HG02938 (cell line): ENCODE results near the gene CCDC148.
"Not testable (repeated sequence)": the region's sequence is repeated elsewhere in the genome, so short reads cannot be mapped to it uniquely, and the experiment has no call there.

ENCODE experiments used
- ATAC-seq: cut with Tn5 transposase; IDR thresholded peaks from one replicate; pipeline ENCODE4 v1.9.1; 2021; ENCODE audit warnings: mild to moderate bottlenecking, moderate library complexity; ENCODE audit not compliant: unreplicated experiment

Gene CCDC148

DNA sequence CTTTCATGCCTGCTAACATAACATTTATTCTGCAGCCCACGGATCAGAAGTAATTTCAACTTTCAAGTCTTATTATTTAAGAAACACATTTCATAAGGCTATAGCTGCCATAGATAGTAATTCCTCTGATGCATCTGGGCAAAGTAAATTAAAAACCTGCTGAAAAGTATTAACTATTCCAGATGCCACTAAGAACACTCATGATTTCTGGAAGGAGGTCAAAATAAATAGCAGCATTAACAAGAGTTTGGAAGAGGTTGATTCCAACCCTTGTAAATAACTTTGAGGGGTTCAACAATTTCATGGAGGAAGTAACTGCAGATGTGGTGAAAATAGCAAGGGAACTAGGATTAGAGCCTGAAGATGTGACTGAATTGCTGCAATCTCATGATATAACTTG lies 77.6 kb downstream of the CCDC148 start:
- no peak for ATAC-seq

DNA sequence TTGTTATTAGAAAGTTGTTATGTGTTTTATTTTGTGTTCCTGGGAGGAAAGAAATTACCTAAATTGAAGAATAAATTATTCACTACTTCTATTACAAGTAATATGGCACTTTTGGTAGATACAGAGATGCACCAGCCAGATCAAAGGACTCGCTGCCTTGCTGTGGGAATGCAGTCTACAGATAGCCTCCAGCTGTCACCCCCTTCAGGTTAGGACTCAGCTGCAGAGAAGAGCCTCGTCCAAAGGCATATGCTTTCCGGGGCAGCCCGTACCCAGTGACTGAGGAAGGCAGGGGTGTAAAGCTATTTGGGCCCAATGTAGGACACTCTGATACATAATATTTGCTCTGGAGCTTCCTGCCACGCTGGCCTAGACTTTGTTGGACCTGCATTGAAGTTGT lies 90.2 kb downstream of the CCDC148 start:
- ATAC-seq, result no peak

DNA sequence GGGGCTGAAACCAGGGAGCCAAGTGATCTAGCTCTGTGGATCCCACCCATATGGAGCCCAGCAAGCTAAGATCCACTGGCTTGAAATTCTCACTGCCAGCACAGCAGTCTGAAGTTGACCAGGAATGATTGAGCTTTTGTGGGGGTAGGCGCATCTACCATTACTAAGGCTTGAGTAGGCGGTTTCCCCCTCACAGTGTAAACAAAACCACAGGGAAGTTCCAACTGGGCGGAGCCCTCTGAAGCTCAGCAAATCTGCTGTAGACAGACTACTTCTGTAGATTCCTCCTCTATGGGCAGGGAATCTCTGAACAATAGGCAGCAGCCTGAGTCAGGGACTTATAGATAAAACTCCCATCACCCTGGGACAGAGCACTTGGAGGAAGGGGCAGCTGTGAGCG lies 96.7 kb downstream of the CCDC148 start:
- no peak for ATAC-seq

DNA sequence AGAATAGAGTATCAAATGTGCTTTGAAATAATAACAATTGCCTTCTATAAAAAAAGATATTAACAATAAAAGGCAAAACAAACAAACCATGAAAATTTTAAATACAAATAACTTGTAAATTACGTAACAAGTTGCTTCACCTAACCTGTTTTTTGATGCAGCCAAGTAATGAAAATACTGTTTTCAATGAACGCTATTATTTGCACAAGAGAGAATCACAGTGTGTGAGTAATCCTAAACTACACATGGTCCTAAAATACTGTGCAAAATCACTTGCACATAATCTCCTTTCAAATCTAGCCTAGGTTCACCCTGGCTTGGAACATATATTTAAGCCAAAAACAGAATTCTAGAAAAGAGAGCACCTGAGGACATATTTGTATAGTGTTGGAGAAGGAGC lies 98.9 kb downstream of the CCDC148 start:
- no peak for ATAC-seq

DNA sequence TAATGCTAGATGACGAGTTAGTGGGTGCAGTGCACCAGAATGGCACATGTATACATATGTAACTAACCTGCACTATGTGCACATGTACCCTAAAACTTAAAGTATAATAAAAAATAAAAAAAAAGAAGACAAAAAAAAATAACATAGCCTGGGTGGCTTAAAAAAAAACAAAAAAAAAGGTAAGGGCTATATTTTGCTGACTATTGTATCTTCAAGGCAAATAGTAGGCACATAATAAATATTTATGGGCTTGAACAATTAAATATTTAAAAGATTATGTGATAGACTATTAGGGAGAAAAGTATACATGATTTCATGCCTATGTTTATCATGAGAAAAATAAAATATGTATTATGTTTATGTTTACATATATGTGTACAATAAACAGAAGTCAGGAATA lies 99.4 kb downstream of the CCDC148 start:
- ATAC-seq, result no peak

DNA sequence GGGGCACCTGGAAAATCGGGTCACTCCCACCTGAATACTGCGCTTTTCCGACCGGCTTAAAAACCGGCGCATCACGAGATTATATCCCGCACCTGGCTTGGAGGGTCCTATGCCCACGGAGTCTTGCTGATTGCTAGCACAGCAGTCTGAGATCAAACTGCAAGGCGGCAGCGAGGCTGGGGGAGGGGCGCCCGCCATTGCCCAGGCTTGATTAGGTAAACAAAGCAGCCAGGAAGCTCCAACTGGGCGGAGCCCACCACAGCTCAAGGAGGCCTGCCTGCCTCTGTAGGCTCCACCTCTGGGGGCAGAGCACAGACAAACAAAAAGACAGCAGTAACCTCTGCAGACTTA lies 105.1 kb downstream of the CCDC148 start:
- ATAC-seq, result not testable (repeated sequence)

DNA sequence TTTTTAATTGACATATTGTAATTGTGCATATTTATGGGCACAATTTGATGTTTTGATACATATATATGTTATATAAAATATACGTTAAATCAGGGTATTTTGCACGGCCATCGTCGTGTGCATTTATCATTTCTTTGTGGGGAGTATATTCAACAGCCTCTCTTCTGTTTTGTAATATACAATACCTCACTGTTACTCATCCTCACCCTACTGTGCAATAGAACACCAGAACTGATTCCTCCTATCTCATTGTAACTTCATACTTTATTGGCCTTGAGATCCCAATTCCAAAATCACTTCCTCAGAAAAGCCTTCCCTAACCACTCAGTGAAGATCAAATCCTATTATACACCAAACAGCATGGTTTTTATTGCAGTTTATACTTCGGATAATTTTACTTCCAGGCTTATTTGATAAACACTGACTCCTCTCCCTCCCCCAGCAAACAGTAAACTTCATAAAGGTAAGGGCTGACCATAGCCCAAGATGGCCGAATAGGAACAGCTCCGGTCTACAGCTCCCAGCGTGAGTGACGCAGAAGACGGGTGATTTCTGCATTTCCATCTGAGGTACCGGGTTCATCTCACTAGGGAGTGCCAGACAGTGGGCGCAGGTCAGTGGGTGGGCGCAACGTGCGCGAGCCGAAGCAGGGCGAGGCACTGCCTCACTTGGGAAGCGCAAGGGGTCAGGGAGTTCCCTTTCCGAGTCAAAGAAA lies 105.6 kb downstream of the CCDC148 start:
- not testable (repeated sequence) for ATAC-seq

DNA sequence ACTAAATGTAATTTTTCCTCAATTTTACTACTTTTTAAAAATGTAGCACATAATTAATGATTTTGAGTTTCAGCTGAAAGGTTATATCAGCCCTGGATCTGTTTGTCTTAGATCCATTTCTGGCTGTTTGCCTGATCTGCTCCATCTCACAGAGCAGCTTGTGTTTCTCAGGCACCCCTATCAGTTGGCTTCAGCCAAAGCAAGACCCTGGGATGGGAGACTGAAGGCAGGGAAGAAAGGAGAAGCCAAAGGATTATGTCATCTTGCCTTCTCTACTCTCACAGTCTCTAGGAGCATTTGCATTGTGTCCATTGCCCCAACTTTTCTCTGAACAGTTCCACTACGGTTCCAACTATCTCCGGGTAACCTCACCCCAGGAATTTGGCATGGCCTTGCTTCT lies 110.5 kb downstream of the CCDC148 start:
- ATAC-seq, result no peak

DNA sequence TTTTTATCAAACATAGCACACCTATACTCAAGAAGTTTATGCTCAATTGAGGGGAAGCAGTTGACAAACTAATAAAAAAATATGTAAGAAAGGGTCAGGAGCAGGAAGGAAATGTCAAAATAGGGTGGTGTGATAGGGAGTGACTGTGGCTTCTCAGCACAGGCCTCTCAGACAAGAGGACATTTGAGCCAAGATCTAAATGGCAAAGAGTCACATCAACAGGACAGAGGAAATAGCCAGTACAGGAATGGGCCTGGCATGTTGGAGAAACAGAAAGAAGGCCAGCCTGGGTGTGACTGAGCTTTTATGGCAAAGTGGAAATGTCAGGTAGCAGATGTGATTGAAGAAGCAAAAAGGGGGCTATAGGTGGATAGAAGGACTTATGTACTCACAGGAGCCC lies 117.0 kb downstream of the CCDC148 start:
- no peak for ATAC-seq

DNA sequence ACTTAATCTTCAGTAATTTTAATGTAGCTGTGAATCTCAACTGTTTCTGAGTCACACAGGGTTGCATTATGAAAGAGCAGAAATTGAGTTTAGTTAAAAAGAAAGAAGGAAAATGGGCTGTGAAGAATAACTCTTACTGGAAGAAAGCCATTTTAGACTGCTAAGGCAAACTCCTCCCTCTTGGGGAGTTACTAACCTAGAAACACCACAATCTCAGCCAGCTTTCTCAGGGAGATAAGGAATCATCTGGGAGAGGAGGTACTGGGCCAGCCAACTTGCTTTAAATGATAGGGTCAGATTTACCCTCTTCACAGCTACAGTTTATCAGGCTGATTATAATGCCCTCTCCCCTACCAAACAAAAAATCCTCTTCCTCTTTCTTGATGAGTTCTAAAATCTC lies 119.5 kb downstream of the CCDC148 start:
- ATAC-seq, result no peak

DNA sequence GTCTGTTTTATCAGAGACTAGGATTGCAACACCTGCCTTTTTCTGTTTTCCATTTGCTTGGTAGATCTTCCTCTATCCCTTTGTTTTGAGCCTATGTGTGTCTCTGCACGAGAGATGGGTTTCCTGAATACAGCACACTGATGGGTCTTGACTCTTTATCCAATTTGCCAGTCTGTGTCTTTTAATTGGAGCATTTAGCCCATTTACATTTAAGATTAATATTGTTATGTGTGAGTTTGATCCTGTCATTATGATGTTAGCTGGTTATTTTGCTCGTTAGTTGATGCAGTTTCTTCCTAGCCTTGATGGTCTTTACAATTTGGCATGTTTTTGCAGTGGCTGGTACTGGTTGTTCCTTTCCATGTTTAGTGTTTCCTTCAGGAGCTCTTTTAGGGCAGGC lies 124.8 kb downstream of the CCDC148 start:
- ATAC-seq, result not testable (repeated sequence)

DNA sequence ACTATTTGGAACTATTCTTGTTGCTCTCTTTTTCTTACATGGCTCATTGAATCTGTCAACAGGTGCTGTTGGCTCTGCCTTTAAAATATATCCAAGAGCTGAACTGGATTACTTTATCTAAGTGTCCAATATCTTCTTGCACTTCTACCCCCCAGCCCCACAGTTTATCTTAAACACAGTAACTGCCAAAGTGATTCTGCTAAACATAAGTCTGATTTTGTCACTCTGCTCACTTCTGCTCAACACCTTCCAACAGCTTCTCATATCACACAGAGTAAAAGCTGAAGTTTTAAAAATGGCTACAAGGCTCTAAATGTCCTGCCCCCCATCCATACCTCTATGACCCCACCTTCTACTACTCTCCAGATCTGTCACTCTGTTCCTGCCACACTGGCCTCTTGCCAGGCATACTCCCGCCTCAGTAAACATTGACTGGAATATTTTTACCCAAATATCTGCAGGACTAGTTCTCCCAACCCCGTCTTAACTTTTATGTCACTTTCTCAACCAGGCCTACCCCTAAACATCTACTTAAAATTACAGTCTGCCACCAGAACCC lies 130.7 kb downstream of the CCDC148 start:
- no peak for ATAC-seq

DNA sequence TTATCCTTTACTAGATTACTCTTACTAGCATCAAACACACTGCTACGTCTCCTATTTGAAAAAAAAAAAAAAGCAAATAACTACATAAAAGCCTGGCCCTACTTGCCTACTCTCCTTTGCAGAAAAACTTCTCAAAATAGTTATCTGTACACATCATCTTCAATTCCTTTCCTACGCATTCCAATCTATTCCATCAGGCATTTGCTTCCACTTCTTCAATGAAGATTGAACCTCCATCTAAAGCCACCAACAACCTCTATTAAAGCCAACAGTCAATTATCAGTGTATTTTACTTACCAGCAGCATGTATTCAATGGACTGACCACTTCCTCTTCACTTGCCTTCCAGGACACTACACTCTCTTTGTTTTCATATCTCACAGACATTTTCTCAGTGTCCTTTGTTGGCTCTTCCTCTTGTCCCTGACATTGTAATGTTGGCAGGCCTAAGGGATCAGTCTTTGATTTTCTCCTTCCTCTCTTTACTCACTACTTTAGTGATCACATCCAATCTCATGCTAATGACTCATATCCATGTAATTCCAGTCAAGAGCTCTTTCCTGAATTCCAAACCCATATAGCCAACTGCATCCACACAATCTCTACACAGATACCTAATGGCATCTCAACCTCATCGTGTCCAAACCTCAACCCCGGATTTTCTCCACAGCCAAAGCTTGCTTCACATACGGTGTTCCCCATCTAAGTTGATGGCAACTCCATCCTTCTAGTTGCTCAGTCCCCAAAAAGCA lies 131.3 kb downstream of the CCDC148 start:
- ATAC-seq, result no peak

DNA sequence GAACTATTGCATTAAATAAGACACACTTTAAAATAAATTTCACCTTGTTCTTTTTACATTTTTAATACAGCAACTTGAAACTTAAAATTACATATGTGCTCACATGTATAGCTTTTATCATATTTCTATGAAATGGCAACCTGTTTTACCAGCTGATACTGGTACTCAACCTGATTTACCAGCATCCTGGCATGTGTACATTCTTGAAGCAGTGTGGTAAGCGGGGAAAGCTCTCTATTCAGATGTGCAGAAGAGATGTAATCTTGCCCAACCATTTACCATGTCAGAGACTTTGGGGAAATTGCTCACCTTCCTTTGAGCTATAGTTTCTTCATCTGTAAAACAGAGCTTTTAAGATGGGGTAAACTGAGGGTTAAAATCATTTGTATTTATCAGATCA lies 133.2 kb downstream of the CCDC148 start:
- ATAC-seq, result no peak

DNA sequence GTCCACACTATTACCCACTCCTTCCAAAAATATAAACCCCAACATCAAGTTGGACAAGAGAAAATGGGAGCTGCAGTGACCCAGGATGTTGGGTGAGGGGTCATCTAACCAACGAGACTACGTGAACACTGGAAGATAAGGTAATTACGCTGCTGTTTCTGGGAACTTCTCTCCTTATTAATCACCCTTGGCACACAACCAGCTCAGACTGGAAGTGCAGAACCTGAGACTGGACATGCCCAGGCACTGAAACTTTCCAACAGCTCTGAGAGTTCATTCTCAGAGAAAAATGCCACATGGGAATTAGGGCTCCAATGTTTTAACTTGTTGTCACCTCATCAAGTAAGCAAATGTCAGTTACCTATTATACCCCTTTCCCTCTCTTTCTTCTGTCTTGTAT lies 135.3 kb downstream of the CCDC148 start:
- ATAC-seq, result no peak

DNA sequence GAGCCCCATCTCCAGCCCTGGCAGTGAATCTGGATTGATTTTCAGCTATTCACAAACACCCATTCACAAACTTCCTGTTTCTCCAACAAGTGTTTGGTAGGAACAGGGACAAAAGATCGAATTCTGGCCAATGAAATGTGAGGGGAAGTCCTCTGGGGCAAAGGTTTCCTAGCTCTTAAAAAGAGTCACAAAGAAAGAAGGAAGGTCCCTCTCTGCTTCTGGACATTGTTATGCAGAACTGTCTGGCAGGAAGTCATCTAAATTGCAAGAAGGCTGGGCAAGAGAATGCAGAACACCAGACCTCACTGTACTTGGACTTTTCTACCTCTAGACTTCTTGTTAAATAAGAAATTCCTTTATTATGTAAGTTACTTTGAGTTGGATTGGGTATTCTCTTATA lies 137.3 kb downstream of the CCDC148 start:
- ATAC-seq, result no peak

DNA sequence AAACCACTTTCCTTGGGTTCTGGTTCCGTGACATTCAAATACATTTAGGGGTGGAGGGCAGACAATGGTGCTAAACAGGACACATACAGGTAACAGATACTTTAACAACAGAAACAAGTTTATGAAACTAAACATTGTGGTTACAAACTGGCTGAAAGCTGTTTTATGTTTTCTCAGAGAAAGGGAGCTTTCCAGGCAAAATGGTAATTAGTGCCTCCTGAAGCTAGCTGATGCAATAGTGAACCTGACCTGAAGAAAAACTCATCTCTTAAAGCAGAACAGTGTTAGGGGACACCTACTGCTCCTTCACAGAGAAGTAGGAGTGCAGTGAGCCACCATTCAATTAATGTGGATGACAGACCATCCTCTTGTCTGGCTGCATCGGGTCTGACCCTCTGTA lies 138.9 kb downstream of the CCDC148 start:
- ATAC-seq, result peak; percentile 53

DNA sequence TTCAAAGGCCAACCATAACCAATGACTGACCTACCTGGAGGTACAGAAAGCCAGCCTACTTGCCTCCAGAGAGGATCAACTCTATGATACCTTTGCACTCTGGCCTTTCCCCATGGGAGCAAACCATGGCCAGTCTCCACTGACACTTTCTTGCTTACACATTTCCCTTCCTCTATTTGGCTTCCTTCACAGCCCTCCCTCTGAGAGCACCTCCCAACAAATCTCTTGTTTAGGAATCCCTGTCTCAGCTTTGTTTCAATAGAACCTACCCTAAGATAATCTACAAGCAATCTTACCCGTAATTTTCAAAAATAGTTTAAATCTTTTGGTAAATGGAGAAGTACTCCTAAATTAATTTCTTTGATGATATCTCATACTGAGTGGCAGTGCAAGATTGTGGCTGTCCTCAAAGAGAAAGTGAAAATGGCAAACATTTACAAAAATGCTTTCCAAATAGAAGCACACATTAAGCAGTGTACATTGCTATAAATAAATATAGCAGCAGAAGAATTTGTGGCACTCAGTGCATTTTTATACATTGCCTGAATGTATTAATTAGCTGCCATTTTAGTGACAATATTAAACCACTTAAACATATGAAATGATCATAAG lies 140.6 kb downstream of the CCDC148 start:
- no peak for ATAC-seq

DNA sequence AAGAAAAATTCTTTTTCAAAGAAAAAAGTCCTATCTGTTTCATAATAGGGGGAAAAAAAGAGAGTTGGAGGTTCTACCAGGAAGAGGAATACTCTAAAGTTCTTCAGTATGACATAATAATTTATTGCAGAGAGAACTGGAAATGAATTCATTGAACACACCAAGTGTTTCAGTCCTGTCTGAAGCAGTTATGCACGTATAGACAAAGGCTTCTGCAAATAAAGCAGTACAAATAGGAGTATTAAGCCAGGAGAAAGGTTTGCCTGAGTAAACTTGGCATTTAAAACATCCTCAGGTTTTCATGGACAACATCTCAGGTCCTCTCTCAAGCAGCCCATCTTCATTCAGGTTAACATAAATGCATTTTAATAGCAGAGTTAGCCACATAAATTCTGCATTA lies 141.6 kb downstream of the CCDC148 start:
- ATAC-seq, result no peak

DNA sequence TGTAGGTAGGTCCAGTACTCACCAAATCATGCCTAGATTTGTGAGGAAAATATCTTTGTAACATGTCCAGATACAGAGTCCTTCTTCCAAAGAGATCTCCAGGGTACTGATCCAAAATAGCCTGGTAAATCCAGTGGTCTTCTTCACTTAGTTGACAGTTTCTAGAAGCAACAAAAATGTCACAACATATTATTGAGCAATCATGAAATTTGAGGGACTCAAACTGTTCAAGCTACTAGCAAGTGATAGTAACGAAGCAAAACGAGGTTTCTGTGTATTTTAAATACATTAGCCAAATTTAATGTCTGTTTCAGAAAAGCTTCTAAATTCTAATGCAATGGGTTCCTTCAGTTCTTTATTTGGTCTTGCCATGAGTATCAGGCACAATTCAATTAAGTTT lies 142.8 kb downstream of the CCDC148 start:
- no peak for ATAC-seq

DNA sequence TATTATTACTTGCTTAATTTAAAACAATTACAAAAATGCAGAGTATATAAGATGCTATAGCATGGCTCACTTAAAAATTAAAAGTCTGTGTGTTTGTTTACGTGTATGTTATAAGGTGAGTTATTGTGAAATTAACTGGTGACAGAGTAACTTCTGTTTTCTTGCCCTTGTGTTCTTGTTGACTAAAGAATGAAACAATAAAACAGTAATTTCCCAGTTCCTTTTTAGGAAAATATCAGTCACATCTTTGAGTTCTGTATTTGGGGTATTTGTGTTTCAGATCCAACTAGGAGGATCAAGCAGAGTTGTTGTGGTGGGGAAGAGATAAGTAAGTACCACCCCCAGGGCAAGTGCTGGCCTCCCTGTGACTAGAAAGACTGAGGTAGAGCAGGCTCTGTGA lies 143.6 kb downstream of the CCDC148 start:
- no peak for ATAC-seq

DNA sequence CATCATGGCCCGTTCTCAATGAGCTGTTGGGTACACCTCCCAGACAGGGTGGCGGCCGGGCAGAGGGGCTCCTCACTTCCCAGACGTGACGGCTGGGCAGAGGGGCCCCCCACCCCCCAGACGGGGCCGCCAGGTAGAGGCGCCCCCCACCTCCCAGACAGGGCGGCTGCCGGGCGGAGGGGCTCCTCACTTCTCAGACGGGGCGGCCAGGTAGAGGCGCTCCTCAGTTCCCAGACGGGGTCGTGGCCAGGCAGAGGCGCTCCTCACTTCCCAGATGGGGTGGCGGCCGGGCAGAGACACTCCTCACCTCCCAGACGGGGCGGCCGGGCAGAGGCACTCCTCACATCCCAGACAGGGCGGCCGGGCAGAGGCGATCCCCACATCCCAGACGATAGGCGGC lies 146.1 kb downstream of the CCDC148 start:
- ATAC-seq, result not testable (repeated sequence)
